ENCODE measurements around the gene E2F6.

DNA sequence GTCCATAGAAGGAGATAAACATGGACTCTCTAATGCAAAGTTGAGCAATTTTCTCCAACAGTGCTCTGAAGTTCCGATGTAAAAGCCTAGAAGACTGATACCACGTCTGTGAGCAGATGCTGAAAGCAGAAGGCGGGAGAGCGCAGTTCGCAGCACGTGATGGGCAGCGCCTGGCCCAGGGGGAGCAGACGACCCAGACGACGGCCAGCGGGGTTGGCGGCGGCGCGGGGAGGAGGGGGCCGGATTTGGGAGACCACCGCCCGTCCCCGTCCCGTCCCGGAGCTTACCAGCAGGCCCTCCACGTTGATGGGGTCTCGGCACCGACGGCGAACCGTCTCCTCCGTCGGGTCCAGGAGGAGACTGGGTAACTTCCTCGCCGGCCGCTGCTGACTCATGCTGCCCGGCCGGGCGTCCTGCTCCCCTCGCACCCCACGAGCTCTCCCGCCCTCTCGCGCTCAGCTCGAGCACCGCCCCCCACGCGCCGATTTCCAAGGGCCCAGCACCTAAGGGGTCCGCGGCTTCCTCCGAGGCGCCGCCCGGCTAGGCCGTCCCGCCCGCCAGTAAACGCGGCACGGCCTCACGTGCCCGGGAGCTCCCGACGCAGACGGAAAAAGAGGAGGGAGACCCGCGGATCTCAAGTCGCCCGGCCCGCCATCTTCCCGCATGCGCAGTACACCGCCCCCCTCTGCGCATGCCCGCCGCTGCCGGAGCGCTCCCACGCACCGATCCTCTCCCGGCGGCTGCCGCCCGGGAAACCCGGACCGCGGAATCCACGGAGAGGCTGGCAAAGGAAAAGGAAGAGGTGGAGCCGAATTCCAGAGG lies at the start of gene E2F6:
- TF ChIP-seq, protein P1, sequence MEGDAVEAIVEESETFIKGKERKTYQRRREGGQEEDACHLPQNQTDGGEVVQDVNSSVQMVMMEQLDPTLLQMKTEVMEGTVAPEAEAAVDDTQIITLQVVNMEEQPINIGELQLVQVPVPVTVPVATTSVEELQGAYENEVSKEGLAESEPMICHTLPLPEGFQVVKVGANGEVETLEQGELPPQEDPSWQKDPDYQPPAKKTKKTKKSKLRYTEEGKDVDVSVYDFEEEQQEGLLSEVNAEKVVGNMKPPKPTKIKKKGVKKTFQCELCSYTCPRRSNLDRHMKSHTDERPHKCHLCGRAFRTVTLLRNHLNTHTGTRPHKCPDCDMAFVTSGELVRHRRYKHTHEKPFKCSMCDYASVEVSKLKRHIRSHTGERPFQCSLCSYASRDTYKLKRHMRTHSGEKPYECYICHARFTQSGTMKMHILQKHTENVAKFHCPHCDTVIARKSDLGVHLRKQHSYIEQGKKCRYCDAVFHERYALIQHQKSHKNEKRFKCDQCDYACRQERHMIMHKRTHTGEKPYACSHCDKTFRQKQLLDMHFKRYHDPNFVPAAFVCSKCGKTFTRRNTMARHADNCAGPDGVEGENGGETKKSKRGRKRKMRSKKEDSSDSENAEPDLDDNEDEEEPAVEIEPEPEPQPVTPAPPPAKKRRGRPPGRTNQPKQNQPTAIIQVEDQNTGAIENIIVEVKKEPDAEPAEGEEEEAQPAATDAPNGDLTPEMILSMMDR (IDR thresholded peaks at IDR 0.05) = no peak
- TF ChIP-seq POLR2A (IDR thresholded peaks at IDR 0.05) = peak; percentile 73
- no peak for TF ChIP-seq EP300 (IDR thresholded peaks at IDR 0.05; ENCODE audit: low read depth)
- peak; percentile 69 to 86 (median 77) for TF ChIP-seq POLR2AphosphoS5 (IDR thresholded peaks at IDR 0.05)
